Loucy (cell line): ENCODE measurements around the gene DLG2.

Source experiments
- H2AFZ ChIP-seq: fragments of 200-600 bp; sonication (generic); 2 replicates; pipeline ENCODE4 v1.6.0; 2016; ENCODE audit warnings: antibody characterized with exemption, mild to moderate bottlenecking, low read length, moderate library complexity
- H3F3A ChIP-seq: fragments of 200-600 bp; 2 replicates; pipeline ENCODE4 v1.6.0; 2016; ENCODE audit warnings: antibody characterized with exemption, low read depth, mild to moderate bottlenecking
- H3K27me3 ChIP-seq: fragments of 200-600 bp; sonication (generic); 2 replicates; pipeline ENCODE4 v1.6.1; 2014; ENCODE audit warnings: low read length, mild to moderate bottlenecking; ENCODE audit not compliant: insufficient read depth, poor library complexity, severe bottlenecking
- H3K36me3 ChIP-seq: fragments of 200-600 bp; sonication (generic); 2 replicates; pipeline ENCODE4 v1.6.1; 2016; ENCODE audit warnings: low read length; ENCODE audit not compliant: insufficient read depth
- H3K4me1 ChIP-seq: fragments of 200-600 bp; sonication (generic); 2 replicates; pipeline ENCODE4 v1.5.1; 2014; ENCODE audit warnings: low read length, mild to moderate bottlenecking; ENCODE audit not compliant: insufficient read depth, poor library complexity, severe bottlenecking
- H3K4me2 ChIP-seq: fragments of 200-600 bp; sonication (generic); 2 replicates; pipeline ENCODE4 v1.6.0; 2014; ENCODE audit warnings: antibody characterized with exemption, low read length, low read depth, mild to moderate bottlenecking; ENCODE audit not compliant: poor library complexity, severe bottlenecking
- H3K4me3 ChIP-seq: fragments of 200-600 bp; sonication (generic); 2 replicates; pipeline ENCODE4 v1.5.1; 2014; ENCODE audit warnings: low read length, mild to moderate bottlenecking, mixed read lengths; ENCODE audit not compliant: poor library complexity, severe bottlenecking
- H3K79me2 ChIP-seq: fragments of 200-600 bp; sonication (generic); 2 replicates; pipeline ENCODE4 v1.6.1; 2014; ENCODE audit warnings: low read length; ENCODE audit not compliant: insufficient read depth
- H3K9ac ChIP-seq: fragments of 200-600 bp; sonication (generic); 2 replicates; pipeline ENCODE4 v1.6.0; 2014; ENCODE audit warnings: mild to moderate bottlenecking, low read depth, low read length, moderate library complexity; ENCODE audit not compliant: poor library complexity, severe bottlenecking
- H3K9me2 ChIP-seq: fragments of 200-600 bp; sonication (generic); replicated peaks from 2 replicates; pipeline ENCODE4 v1.6.1; 2016; ENCODE audit warnings: low read depth, low read length, mixed read lengths
- H3K9me3 ChIP-seq: fragments of 200-600 bp; sonication (generic); 2 replicates; pipeline ENCODE4 v1.6.1; 2014; ENCODE audit warnings: mild to moderate bottlenecking, antibody characterized with exemption, low read length, low read depth; ENCODE audit not compliant: insufficient read depth
- H4K20me1 ChIP-seq: fragments of 200-600 bp; sonication (generic); 2 replicates; pipeline ENCODE4 v1.6.0; 2014; ENCODE audit warnings: antibody characterized with exemption, low read length, mild to moderate bottlenecking; ENCODE audit not compliant: insufficient read depth, poor library complexity, severe bottlenecking
- EZH2phosphoT487 ChIP-seq: fragments of 200-600 bp; IDR thresholded peaks from 2 replicates; pipeline ENCODE4 v1.6.1; 2018; ENCODE audit warnings: antibody characterized with exemption, mild to moderate bottlenecking, moderate library complexity, borderline replicate concordance
- TF ChIP-seq, protein P1 (sequence below): fragments of 200-600 bp; sonication (generic); conservative IDR thresholded peaks from 2 replicates; pipeline ENCODE4 v1.5.1; 2014; ENCODE audit warnings: mild to moderate bottlenecking, antibody characterized with exemption, low read length

Gene DLG2

DNA sequence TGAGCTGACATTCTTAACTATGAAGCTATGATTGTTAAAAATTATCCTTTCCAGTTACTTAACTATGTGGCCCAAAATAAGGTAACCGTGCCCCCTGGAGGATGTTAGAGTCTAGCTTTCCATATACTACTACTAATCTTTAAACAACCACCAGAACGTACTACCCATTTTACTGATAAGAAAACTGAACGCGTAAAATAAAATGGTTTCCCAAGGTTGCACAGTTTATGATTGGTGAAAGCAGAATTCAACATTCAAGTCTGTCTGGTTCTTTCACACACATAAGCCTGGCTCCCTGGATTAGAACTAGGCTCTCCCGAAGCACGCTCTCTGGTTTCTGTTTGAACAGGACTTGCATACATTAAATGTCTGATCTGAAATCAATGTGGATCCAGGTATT, 1903.1 kb downstream of the DLG2 start:
- Histone ChIP-seq H4K20me1 (no peaks in the 10 kb centered on the region), H3K4me2 (peak overlapping the region; percentile 47), H3K36me3 (no peaks in the 10 kb centered on the region), H3K4me3 (no peak overlapping the region), H3K9me2 (no peaks in the 10 kb centered on the region), H3K27me3 (no peaks in the 10 kb centered on the region), H3F3A (no peaks in the 10 kb centered on the region), H2AFZ (peak overlapping the region; percentile 80), H3K4me1 (no peaks in the 10 kb centered on the region), H3K9me3 (no peaks in the 10 kb centered on the region), H3K9ac (no peak overlapping the region), H3K79me2 (no peaks in the 10 kb centered on the region)
- no peak for TF ChIP-seq EZH2phosphoT487
- TF ChIP-seq, protein P1, sequence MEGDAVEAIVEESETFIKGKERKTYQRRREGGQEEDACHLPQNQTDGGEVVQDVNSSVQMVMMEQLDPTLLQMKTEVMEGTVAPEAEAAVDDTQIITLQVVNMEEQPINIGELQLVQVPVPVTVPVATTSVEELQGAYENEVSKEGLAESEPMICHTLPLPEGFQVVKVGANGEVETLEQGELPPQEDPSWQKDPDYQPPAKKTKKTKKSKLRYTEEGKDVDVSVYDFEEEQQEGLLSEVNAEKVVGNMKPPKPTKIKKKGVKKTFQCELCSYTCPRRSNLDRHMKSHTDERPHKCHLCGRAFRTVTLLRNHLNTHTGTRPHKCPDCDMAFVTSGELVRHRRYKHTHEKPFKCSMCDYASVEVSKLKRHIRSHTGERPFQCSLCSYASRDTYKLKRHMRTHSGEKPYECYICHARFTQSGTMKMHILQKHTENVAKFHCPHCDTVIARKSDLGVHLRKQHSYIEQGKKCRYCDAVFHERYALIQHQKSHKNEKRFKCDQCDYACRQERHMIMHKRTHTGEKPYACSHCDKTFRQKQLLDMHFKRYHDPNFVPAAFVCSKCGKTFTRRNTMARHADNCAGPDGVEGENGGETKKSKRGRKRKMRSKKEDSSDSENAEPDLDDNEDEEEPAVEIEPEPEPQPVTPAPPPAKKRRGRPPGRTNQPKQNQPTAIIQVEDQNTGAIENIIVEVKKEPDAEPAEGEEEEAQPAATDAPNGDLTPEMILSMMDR: peak; percentile 53

DNA sequence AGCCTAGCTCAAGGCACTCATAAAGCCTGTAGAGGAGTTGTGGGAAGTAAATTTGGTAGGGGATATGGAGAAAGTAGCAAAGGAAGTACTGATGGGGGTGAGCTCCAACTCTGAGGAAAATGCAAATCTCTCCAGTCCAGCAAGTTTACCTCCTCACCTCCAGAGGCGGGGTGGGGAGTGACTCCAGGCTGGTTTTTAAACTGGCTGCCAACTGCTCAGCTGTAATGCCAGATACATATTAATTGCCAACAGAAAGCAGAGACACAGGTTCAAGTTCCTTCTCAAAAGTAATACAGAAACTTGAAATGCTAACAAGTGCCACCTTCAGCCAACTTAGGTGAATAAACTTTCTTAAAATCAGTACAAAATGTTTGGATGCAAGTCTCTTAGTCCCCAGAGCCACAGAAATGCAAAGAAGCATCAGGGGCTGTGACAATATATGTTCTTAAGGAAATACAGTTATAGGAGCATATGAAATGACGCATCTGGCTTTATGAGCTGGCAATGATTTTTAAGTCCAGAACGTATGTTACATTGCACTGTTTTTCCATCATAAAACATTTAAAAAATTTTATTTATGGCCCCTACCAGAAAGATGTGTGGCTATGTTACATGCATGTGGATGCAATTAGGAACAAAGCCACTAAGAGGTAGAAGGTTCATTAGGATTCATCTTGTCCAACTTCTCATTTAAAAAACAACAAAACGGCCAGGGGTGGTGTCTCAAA, 1904.6 kb downstream of the DLG2 start:
- H3K9me2 ChIP-seq: no peaks in the 10 kb centered on the region
- no peaks in the 10 kb centered on the region for H3F3A ChIP-seq
- H4K20me1 ChIP-seq: no peaks in the 10 kb centered on the region
- H3K9me3 ChIP-seq: no peaks in the 10 kb centered on the region
- no peak overlapping the region for H2AFZ ChIP-seq
- no peaks in the 10 kb centered on the region for H3K4me1 ChIP-seq
- H3K4me3 ChIP-seq: no peak overlapping the region
- H3K79me2 ChIP-seq: no peaks in the 10 kb centered on the region
- TF ChIP-seq EZH2phosphoT487: no peak
- TF ChIP-seq, protein P1: no peak
- H3K4me2 ChIP-seq: no peak overlapping the region
- H3K36me3 ChIP-seq: no peaks in the 10 kb centered on the region
- no peak overlapping the region for H3K9ac ChIP-seq
- no peaks in the 10 kb centered on the region for H3K27me3 ChIP-seq

DNA sequence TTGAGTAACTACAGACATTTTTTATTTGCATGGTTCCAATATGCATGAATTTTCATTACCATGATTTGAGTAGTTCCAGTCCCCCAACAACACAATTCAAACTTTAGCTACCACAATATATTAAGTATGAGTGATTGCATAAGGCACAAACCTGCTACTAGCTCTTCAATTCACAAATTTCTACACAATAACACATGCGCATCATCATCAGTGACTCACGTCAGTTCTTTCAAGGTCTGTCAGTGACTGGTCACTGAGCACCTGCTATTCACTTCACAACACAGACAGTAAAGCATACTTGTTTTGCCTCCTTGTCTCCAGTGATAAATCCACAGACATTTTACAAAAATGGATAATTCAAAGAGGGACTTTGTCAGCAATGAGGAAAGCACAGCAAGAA, 1905.9 kb downstream of the DLG2 start:
- no peaks in the 10 kb centered on the region for H3K79me2 ChIP-seq
- no peak overlapping the region for H3K4me2 ChIP-seq
- no peak overlapping the region for H2AFZ ChIP-seq
- no peak overlapping the region for H3K4me3 ChIP-seq
- H3K4me1 ChIP-seq: no peaks in the 10 kb centered on the region
- H3K9ac ChIP-seq: no peak overlapping the region
- H3K9me2 ChIP-seq: no peaks in the 10 kb centered on the region
- no peaks in the 10 kb centered on the region for H3K36me3 ChIP-seq
- TF ChIP-seq, protein P1: no peak
- H3K27me3 ChIP-seq: no peaks in the 10 kb centered on the region
- no peaks in the 10 kb centered on the region for H3K9me3 ChIP-seq
- no peaks in the 10 kb centered on the region for H4K20me1 ChIP-seq
- no peaks in the 10 kb centered on the region for H3F3A ChIP-seq
